H1 (cell line): ENCODE measurements around the gene SCGB1D2. TPM values are rescaled to one million over a fixed set of nuclear protein-coding genes. Genes with fewer than 3 reads are reported as not detected.

Source experiments
- EZH2 ChIP-seq: fragments of 200-600 bp; sonication (generic); IDR thresholded peaks from 2 replicates; pipeline ENCODE4 v1.7.1; 2012; ENCODE audit warnings: low read depth, mild to moderate bottlenecking, moderate library complexity, low read length, inconsistent platforms; ENCODE audit not compliant: severe bottlenecking
- TEAD4 ChIP-seq: IDR thresholded peaks from 2 replicates; pipeline ENCODE4 v1.6.1; 2012; ENCODE audit warnings: low read depth, low read length, inconsistent platforms, mixed read lengths
- polyA plus RNA-seq, 7 experiments: library from polyadenylated mRNA; depleted of rRNA in 3 of 7; stranded (reverse) in 5 of 7; unstranded in 2 of 7; fragments of >200 nt in 5 of 7; fragments of 200-250 nt in 2 of 7; gene quantifications; 1 replicate in 5 of 7; 2 replicates in 1 of 7; 4 replicates in 1 of 7; pipeline versions ENCODE4 v1.2.1 to v1.2.3, GENCODE V29; 2011 to 2013; ENCODE audit warnings: missing spikeins in 2 of 7, mixed read lengths in 2 of 7
- total RNA-seq: library from RNA; stranded (reverse); fragmentation: NEBNext Ultra II Directional; extraction: Animal tissue kit (Norgen Biotek cat#: 25700); gene quantifications from 2 replicates; pipeline ENCODE4 v1.2.1, GENCODE V29; 2021

SCGB1D2 gene
- total and polyA plus RNA-seq, 2 of the 8 experiments (the other 6 are each of a cell fraction or from before 2014, with no cell fraction given): not detected

GRCh38 chr11:62233730-62234129 is 8.3 kb upstream of the SCGB1D2 start (continued):
- no peak for TF ChIP-seq TEAD4
- TF ChIP-seq EZH2: no peak
